Esophagus mucosa (tissue), 1 donor: ENCODE data around the gene KRTAP12-2. TPM values are rescaled to one million over a fixed set of nuclear protein-coding genes. Genes with fewer than 3 reads are reported as not detected.

Experiments used
- ATAC-seq: fragments of 200-7000 bp; cut with Tn5 transposase; one replicate; pipeline ENCODE4 v1.9.1; 2020
- total RNA-seq: library from RNA; stranded (reverse); gene quantifications from one replicate; pipeline ENCODE4 v1.2.4, GENCODE V29; 2023
- donor health status: DM: yes; HTN: yes; CAD: no.

The KRTAP12-2 gene
- not detected for total RNA-seq

- peak; percentile 41 for ATAC-seq
Measured at GRCh38 chr21:44666401-44667320, at the start of gene KRTAP12-2. KRTAP12-2 (minus strand) TSS chr21:44666927; CDS start chr21:44666886, 41 bp downstream.

- ATAC-seq: no peak
Measured at GRCh38 chr21:44714905-44715304, 48.2 kb upstream of the KRTAP12-2 start.

GRCh38 chr21:44713846-44714245 is 47.1 kb upstream of the KRTAP12-2 start:
- ATAC-seq: no peak

- no peak for ATAC-seq
Measured at GRCh38 chr21:44713130-44713529, 46.4 kb upstream of the KRTAP12-2 start.

- ATAC-seq: no peak
Measured at GRCh38 chr21:44712203-44713028, 45.7 kb upstream of the KRTAP12-2 start.

- ATAC-seq: no peak
Measured at GRCh38 chr21:44711327-44712202, 44.8 kb upstream of the KRTAP12-2 start, which contains the start of gene TSPEAR. TSPEAR (minus strand) TSS chr21:44711572; CDS start chr21:44711514, 58 bp downstream.

GRCh38 chr21:44710756-44711326 is 44.1 kb upstream of the KRTAP12-2 start:
- no peak for ATAC-seq

GRCh38 chr21:44710294-44710665 is 43.6 kb upstream of the KRTAP12-2 start:
- no peak for ATAC-seq

- peak; percentile 34 for ATAC-seq
Measured at GRCh38 chr21:44709426-44710293, 42.9 kb upstream of the KRTAP12-2 start.

GRCh38 chr21:44708866-44709425 is 42.2 kb upstream of the KRTAP12-2 start:
- ATAC-seq: no peak

- ATAC-seq: no peak
Measured at GRCh38 chr21:44708213-44708865, 41.6 kb upstream of the KRTAP12-2 start.

- ATAC-seq: no peak
Measured at GRCh38 chr21:44706706-44707581, 40.2 kb upstream of the KRTAP12-2 start.

- no peak for ATAC-seq
Measured at GRCh38 chr21:44706026-44706705, 39.4 kb upstream of the KRTAP12-2 start.

GRCh38 chr21:44704636-44705001 is 37.9 kb upstream of the KRTAP12-2 start:
- ATAC-seq: no peak

GRCh38 chr21:44703731-44704635 is 37.3 kb upstream of the KRTAP12-2 start:
- ATAC-seq: no peak

GRCh38 chr21:44702973-44703730 is 36.4 kb upstream of the KRTAP12-2 start:
- ATAC-seq: no peak
